Stimulated activated CD4-positive, alpha-beta T cell treated with anti-CD3 and anti-CD28 coated beads, Interleukin-1b, Interleukin-23, amount 100 ng/mL, for 48 hours (primary cell): ENCODE data around the gene DNAAF8.

ENCODE experiments used
- DNase-seq: peaks from one replicate; pipeline ENCODE4 v3.0.0-alpha.2; 2020

The DNAAF8 gene

DNA sequence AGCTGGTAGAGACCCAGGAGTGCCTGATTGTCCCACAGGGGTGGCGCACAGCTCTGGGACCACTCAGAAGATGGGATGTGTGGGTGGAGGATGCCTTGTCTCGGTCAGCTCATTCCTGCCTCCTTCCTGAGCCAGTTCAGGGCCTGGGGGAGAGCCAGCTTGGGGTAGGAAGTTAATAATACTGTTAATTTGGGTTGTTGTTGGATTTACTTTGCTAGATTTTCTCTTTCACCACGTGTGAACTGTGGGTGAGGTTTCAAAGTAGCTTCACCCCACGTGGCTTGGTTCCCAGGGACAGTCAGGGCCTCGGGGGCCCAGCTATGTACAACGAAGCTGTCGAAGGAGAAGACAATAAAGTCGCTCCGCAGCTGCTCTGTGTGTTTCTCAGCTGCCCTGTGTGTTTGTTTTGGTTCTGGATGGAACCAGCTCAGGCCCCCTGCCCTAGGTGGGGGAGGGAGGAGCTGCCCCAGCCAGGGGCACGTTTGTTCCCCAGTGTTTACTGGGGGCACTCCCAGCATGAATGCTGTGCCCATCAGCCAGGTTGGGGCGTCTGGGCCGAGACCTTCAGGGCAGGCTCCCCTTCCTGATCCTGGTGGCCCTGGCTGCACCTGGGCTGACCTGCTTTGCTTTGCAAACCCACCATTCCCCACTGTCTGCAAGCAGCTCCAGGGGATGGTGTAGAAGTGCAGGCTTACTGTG is 38.7 kb upstream of the DNAAF8 start:
- DNase-seq, result no peak

DNA sequence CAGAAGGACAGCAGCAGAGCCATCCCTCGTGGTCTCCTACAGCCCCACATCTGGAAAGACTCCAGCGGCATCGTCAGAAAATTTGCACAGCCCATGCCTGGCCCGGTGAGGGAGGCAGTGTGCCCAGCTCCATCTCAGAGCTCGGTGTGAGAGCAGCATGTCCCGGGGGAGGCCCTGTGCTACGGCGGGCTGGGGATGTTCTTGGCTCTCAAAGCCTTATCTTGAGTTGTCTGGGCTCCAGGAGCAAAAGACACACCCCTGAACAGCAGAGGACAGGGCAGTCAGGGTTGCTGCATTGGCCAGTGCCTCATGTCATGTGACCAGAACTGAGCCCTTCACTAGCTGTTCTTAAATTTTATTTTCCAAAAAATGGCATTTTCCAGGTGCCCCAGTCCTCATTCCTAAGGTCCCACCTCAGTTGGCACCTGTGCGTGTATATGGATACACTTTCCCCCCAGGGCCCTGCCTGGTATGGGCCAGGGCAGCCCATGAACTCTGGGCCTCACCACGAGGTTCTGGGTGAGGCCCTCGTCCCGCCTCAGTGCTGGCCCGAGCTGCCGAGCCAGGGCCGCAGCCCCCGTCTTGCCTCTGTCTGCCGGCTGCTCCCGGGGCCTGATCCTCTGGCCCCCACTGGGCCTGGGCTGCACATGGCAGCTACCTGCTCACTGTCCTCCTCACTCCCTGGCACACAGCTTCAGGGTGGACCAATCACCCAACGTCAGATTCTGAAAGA is 38.0 kb upstream of the DNAAF8 start:
- DNase-seq, result no peak

DNA sequence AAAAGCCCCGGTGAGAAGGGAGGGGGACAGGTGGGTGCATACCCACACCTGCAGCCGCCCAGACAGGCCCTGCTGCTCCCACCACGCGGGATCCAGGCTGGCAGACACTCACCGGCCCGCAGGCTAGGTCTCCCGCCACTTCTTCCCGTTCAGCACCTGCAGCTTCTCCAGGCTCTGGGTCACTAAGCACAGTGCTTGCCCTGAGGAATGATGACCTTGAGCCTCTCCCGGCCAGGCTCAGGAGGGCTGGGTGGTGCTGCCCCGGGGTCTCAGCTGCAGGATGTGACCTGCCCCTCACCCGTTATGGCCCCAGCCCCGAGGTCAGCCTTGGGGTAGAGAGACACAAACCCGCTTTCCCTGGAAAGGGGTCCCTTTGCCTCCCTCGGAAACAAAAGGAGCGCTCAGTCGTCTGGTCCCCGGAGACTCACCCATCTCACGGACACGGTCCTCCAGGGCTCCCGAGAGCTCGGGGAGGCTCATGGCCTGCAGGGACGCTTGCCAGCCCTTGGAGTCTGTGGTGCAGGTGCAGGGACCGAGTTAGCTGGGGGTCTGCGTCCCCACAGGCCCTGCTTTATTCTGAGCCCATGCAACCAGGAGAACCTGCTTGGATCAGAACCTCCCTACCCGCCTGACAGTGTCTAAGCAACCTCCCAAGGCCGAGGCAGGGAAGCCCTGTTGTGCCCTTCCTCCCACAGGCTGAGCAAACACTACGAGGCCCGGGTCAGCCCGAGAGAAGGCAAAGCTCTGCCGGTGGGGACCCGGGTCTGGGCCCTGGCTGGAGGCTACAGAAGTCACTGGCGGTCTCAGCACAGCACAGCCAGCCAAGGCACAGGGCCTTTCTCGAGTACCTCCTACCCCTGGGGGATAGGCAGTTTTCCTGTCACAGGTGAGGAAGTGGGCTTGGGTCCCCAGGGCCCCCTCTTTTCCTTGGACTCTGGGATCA is 37.2 kb upstream of the DNAAF8 start:
- no peak for DNase-seq

DNA sequence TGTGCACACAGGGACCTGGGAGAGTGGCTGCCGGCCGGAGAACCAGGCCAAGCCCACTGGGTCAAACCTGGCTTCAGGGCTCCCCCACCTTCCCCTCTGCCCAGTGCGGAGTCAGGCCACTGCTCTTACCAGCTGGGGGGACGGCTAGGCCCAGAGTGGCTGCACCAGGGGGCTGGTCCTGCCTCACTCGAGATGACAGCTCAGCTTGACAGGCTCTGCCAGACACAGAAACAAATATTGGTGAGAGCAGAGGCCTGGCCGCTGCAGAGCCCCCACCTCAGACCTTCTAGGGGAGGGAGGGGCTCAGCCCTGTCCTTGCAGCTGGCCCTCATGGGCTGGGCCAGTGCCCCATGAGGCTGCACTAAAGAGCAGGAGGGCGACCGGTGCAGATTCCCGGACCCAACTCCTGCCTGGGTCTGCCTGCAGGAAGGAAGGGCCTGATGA is 36.5 kb upstream of the DNAAF8 start:
- DNase-seq, result no peak

DNA sequence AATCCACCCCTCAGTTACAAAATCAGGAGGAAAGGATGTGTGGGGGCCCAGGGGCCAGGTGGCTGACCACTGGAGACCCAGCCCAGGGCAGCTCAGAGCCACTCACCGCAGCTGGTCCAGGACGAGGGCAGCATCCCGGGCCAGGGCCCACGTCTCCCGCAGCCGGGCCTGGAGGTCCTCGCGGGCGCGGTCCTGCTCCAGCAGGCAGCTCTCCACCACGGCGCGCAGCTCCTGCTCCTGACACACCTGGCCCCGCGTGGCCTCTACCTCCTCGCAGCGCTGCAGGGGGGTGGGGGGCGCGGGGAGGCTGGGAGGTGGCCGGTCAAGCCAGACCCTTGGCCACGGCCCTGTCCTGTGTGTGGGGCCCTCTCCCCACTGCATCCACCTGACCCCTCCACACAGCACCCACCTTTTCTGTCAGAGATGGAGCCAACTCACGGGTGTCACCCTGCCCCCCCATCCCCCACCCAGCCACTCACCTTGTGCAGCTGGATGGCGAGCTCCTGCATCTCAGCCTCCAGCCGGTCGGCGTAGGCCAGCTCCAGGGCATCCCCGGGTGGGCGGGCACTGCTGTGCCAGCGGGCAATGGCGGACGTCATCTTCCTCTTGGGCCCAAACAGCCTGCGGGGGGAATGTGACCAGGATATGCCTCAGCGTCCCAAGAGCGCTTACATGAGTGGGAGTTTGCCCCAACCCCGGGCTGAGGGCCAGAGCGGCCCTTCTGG is 35.9 kb upstream of the DNAAF8 start:
- no peak for DNase-seq

DNA sequence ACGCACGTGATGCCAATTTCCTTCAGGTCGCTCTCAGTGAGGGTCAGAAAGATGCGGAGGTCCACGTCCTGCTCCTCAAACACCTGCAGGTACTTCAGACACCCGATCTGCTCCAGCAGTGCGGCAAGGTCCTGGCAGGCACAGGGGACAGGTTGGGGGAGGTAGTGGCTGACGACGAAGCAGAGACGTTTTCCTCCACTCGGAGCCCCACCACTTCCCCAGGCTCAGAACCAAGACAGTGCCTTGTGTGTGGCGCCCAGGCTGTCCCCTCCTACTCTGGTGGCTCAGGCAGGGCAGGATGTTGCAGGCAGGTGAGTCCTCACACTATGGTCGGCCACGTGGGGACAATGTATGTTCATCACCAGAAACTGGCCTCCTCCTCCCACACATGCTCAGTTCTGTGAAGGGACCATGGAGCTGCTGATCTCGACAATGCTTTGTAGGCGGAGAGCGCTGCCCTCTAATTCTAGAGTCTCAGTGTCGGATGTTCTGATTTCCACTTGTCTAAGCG is 35.2 kb upstream of the DNAAF8 start:
- DNase-seq, result no peak

DNA sequence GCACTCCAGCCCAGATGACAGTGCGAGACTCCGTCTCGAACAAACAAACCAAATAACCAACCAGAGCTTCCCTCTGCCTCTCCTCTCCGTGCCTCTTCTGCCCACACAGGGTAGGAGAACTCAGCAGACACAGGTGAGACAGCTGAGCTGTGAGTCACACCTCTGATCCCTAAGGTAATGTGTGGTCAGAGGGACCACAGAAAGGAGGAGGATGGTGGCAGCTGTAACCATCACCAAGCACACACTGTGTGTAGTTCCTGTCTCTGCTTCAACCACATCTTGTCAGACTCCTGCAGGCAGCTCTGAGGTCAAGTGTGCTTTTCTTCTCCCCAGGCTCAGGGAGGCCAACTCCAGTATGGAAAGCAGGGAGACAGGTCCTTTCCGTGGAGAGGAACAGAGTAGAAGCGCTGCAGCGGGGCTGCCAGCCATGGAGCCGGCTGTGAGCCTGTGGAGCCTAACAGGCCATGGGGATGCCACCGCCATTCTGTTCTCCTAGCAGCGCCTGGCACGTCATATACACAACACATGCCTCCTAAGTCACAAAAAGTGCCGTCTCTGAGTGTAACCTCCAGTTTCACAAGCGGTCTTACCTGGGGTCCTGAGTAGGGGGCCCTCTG is 33.8 kb upstream of the DNAAF8 start:
- DNase-seq, result peak; percentile 30

DNA sequence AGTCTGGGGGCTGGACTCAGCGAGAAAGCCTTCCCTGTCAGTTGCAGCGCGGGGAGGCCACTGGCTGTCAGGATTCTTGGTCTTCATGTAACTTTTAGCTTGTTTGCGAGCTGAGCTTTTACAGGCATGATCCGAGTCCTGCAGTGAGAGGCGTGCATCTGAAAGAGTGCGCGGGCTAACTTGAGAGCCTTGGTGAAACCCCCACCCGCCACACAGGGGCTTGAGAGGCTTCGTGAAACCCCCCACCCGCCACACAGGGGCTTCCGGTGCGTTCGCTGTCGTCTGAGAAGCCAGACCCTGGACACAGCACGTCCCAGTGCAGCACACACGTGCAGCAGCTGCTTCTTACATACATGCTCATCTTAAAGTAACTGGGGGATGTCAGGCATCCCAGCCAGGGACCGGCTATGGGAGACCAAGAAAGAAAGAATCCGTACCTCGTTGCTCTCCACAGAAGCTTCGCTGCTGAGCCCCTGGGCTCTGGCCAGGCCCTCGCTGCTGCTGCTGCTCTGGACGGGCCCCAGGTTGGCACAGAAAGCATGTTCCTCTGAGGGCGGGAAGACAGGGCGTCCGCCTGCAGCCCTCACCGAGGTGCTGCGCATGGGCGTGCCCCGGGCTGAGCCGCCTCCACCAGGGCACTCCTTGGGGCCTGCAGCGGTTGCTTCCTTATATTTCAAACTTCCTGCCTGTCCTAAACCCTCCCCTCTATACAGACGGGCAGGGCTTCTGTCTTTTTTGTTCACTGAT is 33.2 kb upstream of the DNAAF8 start:
- no peak for DNase-seq

DNA sequence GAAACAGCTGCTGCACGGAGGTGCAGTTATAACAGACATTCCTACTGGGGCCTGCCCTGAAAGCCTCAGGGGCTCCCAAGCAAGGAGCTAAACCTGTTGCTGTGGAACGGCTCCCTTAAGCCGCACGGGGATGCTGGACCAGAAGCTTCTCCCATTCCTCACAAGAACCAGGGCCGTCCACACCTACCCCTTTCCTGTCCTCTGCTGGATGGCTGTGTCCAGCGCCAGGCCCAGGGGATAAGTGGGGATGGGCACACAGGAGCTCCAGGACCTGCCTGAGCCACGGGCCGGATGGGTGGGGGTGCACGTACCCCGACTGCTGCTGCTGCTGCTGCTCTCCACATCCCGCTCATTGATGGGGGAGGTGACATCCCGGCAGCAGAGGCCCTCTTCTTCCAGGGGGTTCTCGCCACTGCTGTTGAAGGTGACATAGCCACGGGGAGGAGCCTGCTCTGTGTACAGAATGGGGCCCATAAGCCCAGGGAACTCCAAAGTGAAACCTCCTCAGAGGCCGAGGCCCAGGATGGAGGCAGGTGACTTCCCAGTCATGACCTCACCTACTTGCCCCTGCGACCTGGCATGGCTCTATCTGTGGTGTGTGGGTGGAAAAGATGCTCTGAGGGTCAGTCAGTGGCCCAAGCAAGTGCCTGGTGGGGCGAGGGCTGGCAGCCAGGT is 32.4 kb upstream of the DNAAF8 start:
- no peak for DNase-seq

DNA sequence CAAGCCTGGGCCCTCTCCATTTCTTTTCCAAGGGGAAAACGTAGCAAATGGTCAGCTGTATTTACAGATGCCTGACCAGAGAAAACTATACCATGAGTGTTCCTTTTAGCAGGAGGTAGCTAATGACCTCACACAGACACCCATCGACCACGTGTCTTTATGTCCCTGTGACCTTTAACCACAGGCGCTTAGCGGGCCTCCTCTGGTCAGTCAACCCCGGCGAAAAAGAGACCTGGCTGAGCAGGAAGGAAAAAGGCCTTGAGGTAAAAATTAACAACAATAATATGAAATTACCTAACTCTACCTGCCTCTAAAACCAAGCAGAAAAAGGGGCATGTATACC is 31.9 kb upstream of the DNAAF8 start:
- no peak for DNase-seq

DNA sequence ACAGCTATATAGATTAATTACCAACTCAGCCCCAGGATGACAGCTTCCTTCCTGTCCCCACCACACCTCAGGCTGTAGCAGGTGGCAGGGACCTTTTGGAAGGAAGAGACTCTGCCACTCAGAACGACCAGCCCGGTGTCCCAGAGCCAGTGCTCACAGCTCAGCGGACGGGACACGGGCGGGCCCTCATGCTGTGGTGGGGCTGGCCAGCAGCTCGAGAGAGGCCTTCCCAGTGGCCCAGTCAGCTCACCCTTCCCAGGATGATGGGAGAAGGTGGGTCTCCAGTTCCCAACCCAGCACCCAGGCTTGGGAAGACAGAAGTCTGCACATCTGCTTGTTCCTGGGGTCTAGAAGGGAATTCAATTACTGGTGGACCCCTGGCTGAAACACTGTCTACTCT is 30.4 kb upstream of the DNAAF8 start:
- DNase-seq, result no peak

DNA sequence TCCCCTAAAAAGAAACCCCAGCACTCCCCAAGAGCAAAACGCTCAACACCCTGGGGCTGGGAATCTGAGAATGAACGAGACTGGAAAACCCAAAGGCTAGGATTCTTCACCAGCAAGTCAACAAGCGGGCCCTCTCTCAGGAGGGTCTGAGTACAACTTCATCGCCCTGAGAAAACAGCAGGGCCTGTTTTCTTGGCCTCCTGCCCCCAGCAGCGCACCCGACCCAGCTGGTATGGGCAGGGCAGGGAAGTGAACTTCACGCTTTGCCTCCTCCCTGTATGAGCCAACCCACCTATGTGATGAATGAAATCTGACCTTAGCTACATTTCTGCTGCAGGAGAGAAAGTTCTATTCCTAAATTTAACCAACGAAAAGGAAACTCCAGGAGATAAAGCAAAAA is 29.8 kb upstream of the DNAAF8 start:
- DNase-seq, result no peak

DNA sequence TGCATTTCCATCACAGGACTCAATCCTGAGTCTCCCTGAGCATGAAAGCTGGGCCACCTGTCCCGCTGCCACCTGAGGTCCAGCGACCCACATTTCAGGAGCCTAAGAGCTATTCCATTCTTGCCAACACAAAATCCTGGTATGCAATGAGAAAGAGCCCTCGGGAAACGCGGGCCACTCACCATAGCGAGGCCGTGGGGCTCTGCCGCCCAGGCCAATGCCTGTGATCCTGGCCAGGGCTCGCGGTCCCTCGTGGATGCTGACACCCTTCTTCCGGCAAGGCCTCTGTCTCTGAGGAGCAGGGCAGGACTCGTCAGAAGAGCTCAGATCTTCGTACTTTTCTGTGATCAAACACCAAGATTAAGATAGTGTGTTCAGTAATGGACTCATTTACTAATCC is 29.4 kb upstream of the DNAAF8 start:
- DNase-seq, result no peak

DNA sequence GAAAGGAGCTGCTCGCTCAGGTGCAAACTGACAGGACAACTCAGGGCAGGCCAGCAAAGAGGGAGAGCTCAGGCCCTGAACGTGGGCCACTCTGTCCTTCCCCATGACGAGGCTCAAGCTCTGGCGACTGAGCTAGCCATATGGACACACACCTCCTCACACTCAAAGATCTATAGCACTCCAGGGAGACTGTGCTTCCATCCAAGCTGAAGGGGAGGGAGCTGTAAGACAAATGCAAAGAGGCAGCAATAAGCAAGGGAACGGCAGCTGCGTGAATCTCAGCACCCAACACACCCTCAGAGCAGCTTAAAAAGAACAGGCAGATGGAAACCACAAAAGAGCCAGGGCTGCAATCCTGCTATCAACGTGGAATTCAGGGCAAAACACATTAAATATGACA is 27.5 kb upstream of the DNAAF8 start:
- no peak for DNase-seq

DNA sequence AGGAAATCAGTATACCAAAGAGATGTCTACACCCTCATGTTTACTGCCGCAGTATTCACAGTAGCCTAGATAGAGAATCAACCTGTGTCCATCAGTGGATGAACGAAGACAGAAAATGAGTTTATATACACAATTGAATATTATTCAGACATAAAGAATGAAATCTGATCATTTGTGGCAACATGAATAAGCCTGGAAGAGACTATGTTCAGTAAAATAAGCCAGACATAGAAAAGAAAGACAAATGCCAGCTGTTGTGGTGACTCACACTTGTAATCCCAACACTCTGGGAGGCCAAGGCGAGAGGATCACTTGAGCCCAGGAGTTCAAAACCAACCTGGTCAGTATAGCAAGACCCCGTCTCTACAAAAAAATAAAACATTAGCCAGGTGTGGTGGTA is 24.9 kb upstream of the DNAAF8 start:
- DNase-seq, result no peak

DNA sequence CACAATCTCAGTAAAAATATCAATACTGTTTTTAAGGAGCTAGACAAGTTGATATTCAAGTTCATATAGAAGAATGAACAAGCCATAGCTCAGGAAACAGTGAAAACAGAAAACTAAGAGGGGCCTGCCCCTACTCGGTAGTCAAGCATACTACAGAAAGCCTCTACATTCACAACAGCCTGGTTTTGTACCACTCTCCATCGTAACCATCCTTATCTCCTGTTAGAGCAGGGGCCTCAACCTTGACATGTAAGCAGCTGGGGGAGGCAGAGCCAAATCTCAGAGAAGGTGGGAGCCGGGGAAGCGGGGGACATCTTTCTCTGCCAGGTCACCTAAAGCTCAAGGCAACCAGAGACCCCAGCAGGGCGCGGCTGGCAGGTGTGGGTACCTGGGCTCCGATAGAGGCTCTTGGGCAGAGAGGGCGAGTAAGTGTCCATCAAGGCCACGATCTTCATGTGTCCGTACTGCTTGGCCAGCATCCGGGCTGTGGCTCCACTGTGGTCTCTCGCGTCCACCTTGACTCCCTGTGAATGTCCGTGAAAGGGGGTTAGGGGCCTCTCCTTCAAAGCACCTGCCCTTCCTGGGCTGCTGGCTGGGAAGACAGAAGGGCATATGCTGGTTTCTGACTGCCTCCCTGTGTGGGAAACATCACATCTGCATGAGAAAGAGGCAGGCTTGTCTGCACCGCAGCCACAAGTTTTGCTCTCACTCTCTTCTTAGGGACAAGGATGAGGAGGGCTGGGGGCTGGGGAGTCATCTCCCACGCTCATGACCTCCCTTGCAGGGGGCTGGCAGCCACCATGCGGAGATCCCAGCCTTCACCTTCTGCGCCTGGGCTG is 20.5 kb upstream of the DNAAF8 start:
- no peak for DNase-seq

DNA sequence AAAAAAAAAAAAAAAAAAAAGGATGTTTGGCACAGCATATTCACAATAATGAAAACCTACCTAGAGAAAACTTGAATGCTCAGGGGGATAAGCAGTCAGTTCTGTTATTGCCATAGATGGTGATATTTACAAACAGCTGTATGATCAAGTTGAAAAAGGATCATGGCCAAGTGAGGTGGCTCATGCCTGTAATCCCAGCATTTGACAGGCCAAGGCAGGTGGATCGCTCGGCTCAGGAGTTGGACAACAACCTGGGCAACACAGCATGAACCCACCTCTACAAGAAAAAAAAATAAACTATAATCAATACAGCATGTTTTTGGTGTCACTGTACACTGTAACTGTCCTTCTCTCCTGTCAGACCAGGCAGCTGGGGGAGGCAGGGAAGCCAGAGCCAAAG is 19.3 kb upstream of the DNAAF8 start:
- no peak for DNase-seq

DNA sequence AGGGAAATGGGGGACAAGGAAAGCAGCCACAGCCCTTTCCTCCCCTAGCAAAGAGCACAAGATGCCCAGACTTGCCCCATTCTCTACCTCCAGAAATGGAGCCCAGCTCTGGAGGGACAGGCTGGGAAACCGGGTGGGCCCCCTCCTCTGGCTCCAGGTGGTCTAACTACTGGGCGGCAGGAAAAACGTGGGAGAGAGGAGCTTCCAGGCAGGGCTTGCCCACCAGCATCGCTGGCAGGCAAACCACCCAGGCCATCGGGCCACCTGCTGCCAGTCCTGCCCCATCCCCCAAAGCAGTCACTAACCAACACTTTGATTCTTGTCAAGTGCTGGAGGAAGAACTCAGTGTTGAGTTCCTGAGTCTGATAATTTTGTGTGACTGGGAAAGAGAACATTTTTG is 15.9 kb upstream of the DNAAF8 start:
- no peak for DNase-seq

DNA sequence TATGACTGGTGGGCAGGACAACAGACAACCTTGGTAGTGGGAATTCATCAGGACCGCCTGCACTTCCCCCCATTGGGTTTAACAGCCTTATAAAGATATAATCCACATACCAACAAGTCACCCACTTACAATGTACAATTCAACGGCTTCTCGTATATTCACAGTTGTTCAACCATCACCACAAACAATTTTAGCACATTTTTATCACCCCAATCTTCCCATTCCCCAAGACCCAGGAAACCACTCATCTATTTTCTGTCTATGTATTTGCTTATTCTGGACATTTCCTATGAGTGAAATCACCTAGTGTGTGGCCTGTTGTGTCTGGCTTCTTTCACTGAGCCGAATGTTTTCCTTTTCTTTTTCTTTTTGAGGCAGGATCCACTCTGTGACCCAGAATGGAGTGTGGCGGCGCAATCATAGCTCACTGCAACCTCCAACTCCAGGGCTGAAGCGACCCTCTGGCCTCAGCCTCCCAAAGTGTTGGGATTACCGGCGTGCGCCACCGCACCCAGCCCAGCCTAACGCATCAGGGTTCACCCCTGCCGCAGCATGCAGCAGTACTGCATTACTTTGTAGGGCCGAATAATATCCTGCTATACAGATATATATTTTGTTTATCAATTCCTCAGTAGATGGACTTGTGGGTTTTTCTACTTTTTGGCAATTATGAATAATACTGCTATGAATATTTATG is 11.1 kb upstream of the DNAAF8 start:
- no peak for DNase-seq
